Uterus (tissue), 4 donors: Measurements from ENCODE around the gene CCHCR1. TPM values are rescaled to one million over a fixed set of nuclear protein-coding genes. Genes with fewer than 3 reads are reported as not detected.
A peak's percentile ranks its signal among the peaks of the same experiment; 100 is the strongest.

Experiments
- DNase-seq, 2 donors: peaks; one replicate each; pipeline ENCODE4 v3.0.0-alpha.2; 2019 to 2020
- H3K27ac ChIP-seq, 2 donors: fragments of 200-600 bp; sonication (generic); 1 replicate in 1 of 2; 2 replicates in 1 of 2; pipeline ENCODE4 v1.5.1; 2016 to 2018
- H3K27me3 ChIP-seq, 2 donors: fragments of 200-600 bp; sonication (generic); one replicate each; pipeline ENCODE4 v1.5.1; 2018 to 2019; ENCODE audit warnings: control low read depth in 1 of 2
- H3K36me3 ChIP-seq, 2 donors: fragments of 200-600 bp; sonication (generic); one replicate each; pipeline ENCODE4 v1.5.1; 2019; ENCODE audit warnings: control low read depth in 1 of 2
- H3K4me1 ChIP-seq, 2 donors: fragments of 200-600 bp; sonication (generic); one replicate each; pipeline ENCODE4 v1.5.1; 2018 to 2019; ENCODE audit warnings: control low read depth in 1 of 2
- H3K4me3 ChIP-seq, 2 donors: fragments of 200-600 bp; sonication (generic); 1 replicate in 1 of 2; 2 replicates in 1 of 2; pipeline ENCODE4 v1.5.1; 2018 to 2019; ENCODE audit warnings: mild to moderate bottlenecking in 1 of 2
- H3K9me3 ChIP-seq, 2 donors: fragments of 200-600 bp; sonication (generic); one replicate each; pipeline ENCODE4 v1.5.1; 2019; ENCODE audit warnings: control low read depth in 1 of 2
- CTCF ChIP-seq, 4 experiments: fragments of 200-600 bp in 2 of 4; fragments of 450-650 bp in 2 of 4; sonication (generic) in 2 of 4; IDR thresholded peaks; one replicate each; pipeline ENCODE4 v1.5.1; 2016 to 2019; ENCODE audit warnings: antibody characterized with exemption in 4 of 4, mild to moderate bottlenecking in 2 of 4, moderate library complexity in 1 of 4
- POLR2A ChIP-seq, 2 donors: fragments of 450-650 bp; IDR thresholded peaks; one replicate each; pipeline ENCODE4 v1.6.1; 2016; ENCODE audit warnings: antibody characterized with exemption in 2 of 2, mild to moderate bottlenecking in 1 of 2, moderate library complexity in 1 of 2
- intact Hi-C: fragments of 100-400 bp; cut with DNase I; formaldehyde crosslinking; loops from one replicate; pipeline ENCODE4 v1.15.1; 2023; ENCODE audit warnings: low total_unique reads
- total RNA-seq, 4 donors: library from RNA; depleted of rRNA in 3 of 4; stranded (reverse); fragments of >200 nt in 3 of 4; gene quantifications; one replicate each; pipeline versions ENCODE4 v1.1.0 to v1.2.4, GENCODE V29; 2014 to 2023
- donor health status: DM: yes; HTN: yes; CAD: no.

CCHCR1 gene
- total RNA-seq, 4 donors from 2014 or later: 0.59 to 28.1 (median 12.5) TPM

GRCh38 chr6:31116661-31117385 is 40.8 kb downstream of the CCHCR1 start:
- H3K36me3 ChIP-seq: no peaks in the 10 kb centered on the region
- intact Hi-C loops: no loop called here
- H3K4me1 ChIP-seq: peaks cover 0 to 8% of the 10 kb centered on the region in 2 donors
- peak overlapping the region; percentile 64 to 91 for H3K27ac ChIP-seq
- TF ChIP-seq CTCF (IDR thresholded peaks at IDR 0.05): no peak
- no peak for TF ChIP-seq POLR2A (IDR thresholded peaks at IDR 0.05)
- H3K4me3 ChIP-seq: peak overlapping the region in 1 of 2 donors; percentile 22
- H3K27me3 ChIP-seq: no peaks in the 10 kb centered on the region
- DNase-seq: peak; percentile 49 to 64
- H3K9me3 ChIP-seq: no peaks in the 10 kb centered on the region

- Histone ChIP-seq H3K9me3 (no peaks in the 10 kb centered on the region), H3K36me3 (no peaks in the 10 kb centered on the region), H3K27me3 (no peaks in the 10 kb centered on the region), H3K27ac (peak overlapping the region; percentile 91 to 92), H3K4me3 (no peak overlapping the region), H3K4me1 (peaks cover 0 to 8% of the 10 kb centered on the region in 2 donors)
- no peak for DNase-seq
- intact Hi-C loops: no loop called here
- TF ChIP-seq CTCF (IDR thresholded peaks at IDR 0.05): no peak
- TF ChIP-seq POLR2A (IDR thresholded peaks at IDR 0.05): no peak
These were observed 41.6 kb downstream of the CCHCR1 start for GRCh38 chr6:31115941-31116560.

GRCh38 chr6:31114970-31115849 is 42.4 kb downstream of the CCHCR1 start:
- peak in 1 of 2 donors; percentile 42 for DNase-seq
- H3K9me3 ChIP-seq: no peaks in the 10 kb centered on the region
- no peaks in the 10 kb centered on the region for H3K36me3 ChIP-seq
- no peaks in the 10 kb centered on the region for H3K27me3 ChIP-seq
- peak overlapping the region; percentile 21 to 25 for H3K4me3 ChIP-seq
- peak; percentile 4 to 45 (median 32) for TF ChIP-seq CTCF (IDR thresholded peaks at IDR 0.05)
- TF ChIP-seq POLR2A (IDR thresholded peaks at IDR 0.05): no peak
- intact Hi-C loops: no loop called here
- peaks cover 0 to 8% of the 10 kb centered on the region in 2 donors for H3K4me1 ChIP-seq
- H3K27ac ChIP-seq: peak overlapping the region; percentile 91 to 92

- peak within 1 kb of the TSS; percentile 91 to 92 for H3K27ac ChIP-seq
- intact Hi-C loops: no loop called here
- H3K4me1 ChIP-seq: peaks cover 0 to 8% of the 10 kb centered on the region in 2 donors
- DNase-seq: peak; percentile 91 to 96
- TF ChIP-seq POLR2A (IDR thresholded peaks at IDR 0.05) (peak in 1 of 2 donors; percentile 15), CTCF (IDR thresholded peaks at IDR 0.05) (peak in 1 of 4 experiments; percentile 2)
- H3K27me3 ChIP-seq: no peaks in the 10 kb centered on the region
- H3K9me3 ChIP-seq: no peaks in the 10 kb centered on the region
- H3K4me3 ChIP-seq: peak within 1 kb of the TSS; percentile 21 to 25
- H3K36me3 ChIP-seq: no peaks in the 10 kb centered on the region
These were observed 43.1 kb downstream of the CCHCR1 start, which contains the start of gene PSORS1C1 for GRCh38 chr6:31114541-31114878. PSORS1C1 (plus strand) TSS chr6:31114800; CDS start chr6:31129633, 14,833 bp downstream.
